Lower lobe of right lung (tissue), 2 donors: ENCODE measurements around the gene LRPAP1. TPM values are rescaled to one million over a fixed set of nuclear protein-coding genes. Genes with fewer than 3 reads are reported as not detected.
A peak's percentile ranks its signal among the peaks of the same experiment; 100 is the strongest.

Experiments used
- ATAC-seq, 2 donors: fragments of 200-7000 bp; cut with Tn5 transposase; one replicate each; pipeline ENCODE4 v1.9.1; 2020 to 2022; ENCODE audit warnings: mild to moderate bottlenecking in 2 of 2, moderate library complexity in 2 of 2
- DNase-seq: peaks from one replicate; pipeline ENCODE4 v3.0.0-alpha.2; 2020
- H3K27ac ChIP-seq: fragments of 200-600 bp; one replicate; pipeline ENCODE4 v1.8.0; 2022
- H3K27me3 ChIP-seq: fragments of 200-600 bp; one replicate; pipeline ENCODE4 v1.8.0; 2022; ENCODE audit warnings: low read depth
- H3K36me3 ChIP-seq: fragments of 200-600 bp; one replicate; pipeline ENCODE4 v1.8.0; 2022; ENCODE audit warnings: mild to moderate bottlenecking
- H3K4me1 ChIP-seq: fragments of 200-600 bp; one replicate; pipeline ENCODE4 v1.8.0; 2022
- H3K4me3 ChIP-seq: fragments of 200-600 bp; one replicate; pipeline ENCODE4 v1.8.0; 2022; ENCODE audit warnings: mild to moderate bottlenecking
- H3K9me3 ChIP-seq: fragments of 200-600 bp; one replicate; pipeline ENCODE4 v1.8.0; 2022
- CTCF ChIP-seq: fragments of 200-600 bp; IDR thresholded peaks from one replicate; pipeline ENCODE4 v1.8.0; 2022; ENCODE audit warnings: antibody characterized with exemption, mild to moderate bottlenecking
- intact Hi-C: fragments of 100-400 bp; cut with DNase I; formaldehyde crosslinking; loops from one replicate; pipeline ENCODE4 v1.11.0; 2022
- total RNA-seq: library from RNA; stranded (reverse); fragmentation: NEBNext Ultra II Directional; extraction: Animal tissue kit (Norgen Biotek cat#: 25700); gene quantifications from one replicate; pipeline ENCODE4 v1.2.1, GENCODE V29; 2021
- donor health status: DM: no; HTN: yes; CAD: no; lungs with severe emphysema.

The LRPAP1 gene
- total RNA-seq, 1 donor from 2014 or later: 224 TPM

GRCh38 chr4:3481783-3482393 lies 50.3 kb downstream of the LRPAP1 start:
- ATAC-seq: no peak
- H3K9me3 ChIP-seq: no peaks in the 10 kb centered on the region
- peaks cover 54% of the 10 kb centered on the region for H3K27me3 ChIP-seq
- H3K4me3 ChIP-seq: no peak overlapping the region
- intact Hi-C loops: no loop called here
- H3K36me3 ChIP-seq: no peaks in the 10 kb centered on the region
- no peak for DNase-seq
- peaks cover 20% of the 10 kb centered on the region for H3K4me1 ChIP-seq
- no peak overlapping the region for H3K27ac ChIP-seq
- TF ChIP-seq CTCF: no peak

GRCh38 chr4:3481113-3481531 lies 51.1 kb downstream of the LRPAP1 start:
- no peak for TF ChIP-seq CTCF
- Histone ChIP-seq H3K4me1 (peaks cover 20% of the 10 kb centered on the region), H3K27me3 (peaks cover 48% of the 10 kb centered on the region), H3K27ac (no peak overlapping the region), H3K36me3 (no peaks in the 10 kb centered on the region), H3K4me3 (no peak overlapping the region), H3K9me3 (no peaks in the 10 kb centered on the region)
- intact Hi-C loops: no loop called here
- DNase-seq (no peak), ATAC-seq (no peak)

GRCh38 chr4:3480528-3481112 lies 51.6 kb downstream of the LRPAP1 start:
- Histone ChIP-seq H3K27ac (no peak overlapping the region), H3K27me3 (peaks cover 42% of the 10 kb centered on the region), H3K4me1 (peaks cover 20% of the 10 kb centered on the region), H3K9me3 (no peaks in the 10 kb centered on the region), H3K4me3 (no peak overlapping the region), H3K36me3 (no peaks in the 10 kb centered on the region)
- DNase-seq (peak; percentile 80), ATAC-seq (peak; percentile 71 to 75)
- peak; percentile 100 for TF ChIP-seq CTCF
- intact Hi-C loops: no loop called here

- ATAC-seq (no peak), DNase-seq (no peak)
- no peaks in the 10 kb centered on the region for H3K36me3 ChIP-seq
- H3K27ac ChIP-seq: no peak overlapping the region
- no peak overlapping the region for H3K4me3 ChIP-seq
- intact Hi-C loops: no loop called here
- peaks cover 9% of the 10 kb centered on the region for H3K4me1 ChIP-seq
- H3K27me3 ChIP-seq: peaks cover 32% of the 10 kb centered on the region
- TF ChIP-seq CTCF: no peak
- H3K9me3 ChIP-seq: no peaks in the 10 kb centered on the region
These were observed 52.7 kb downstream of the LRPAP1 start for GRCh38 chr4:3479358-3480101.

GRCh38 chr4:3478446-3479357 lies 53.5 kb downstream of the LRPAP1 start:
- no peak overlapping the region for H3K4me3 ChIP-seq
- DNase-seq (no peak), ATAC-seq (no peak)
- no peak for TF ChIP-seq CTCF
- H3K27ac ChIP-seq: no peak overlapping the region
- no peaks in the 10 kb centered on the region for H3K9me3 ChIP-seq
- no peaks in the 10 kb centered on the region for H3K36me3 ChIP-seq
- intact Hi-C loops: no loop called here
- H3K27me3 ChIP-seq: peaks cover 27% of the 10 kb centered on the region
- peaks cover 5% of the 10 kb centered on the region for H3K4me1 ChIP-seq
